ENCODE results near the gene PLK1.
"Not testable (repeated sequence)": the region's sequence is repeated elsewhere in the genome, so short reads cannot be mapped to it uniquely, and the experiment has no call there.

The PLK1 gene

DNA sequence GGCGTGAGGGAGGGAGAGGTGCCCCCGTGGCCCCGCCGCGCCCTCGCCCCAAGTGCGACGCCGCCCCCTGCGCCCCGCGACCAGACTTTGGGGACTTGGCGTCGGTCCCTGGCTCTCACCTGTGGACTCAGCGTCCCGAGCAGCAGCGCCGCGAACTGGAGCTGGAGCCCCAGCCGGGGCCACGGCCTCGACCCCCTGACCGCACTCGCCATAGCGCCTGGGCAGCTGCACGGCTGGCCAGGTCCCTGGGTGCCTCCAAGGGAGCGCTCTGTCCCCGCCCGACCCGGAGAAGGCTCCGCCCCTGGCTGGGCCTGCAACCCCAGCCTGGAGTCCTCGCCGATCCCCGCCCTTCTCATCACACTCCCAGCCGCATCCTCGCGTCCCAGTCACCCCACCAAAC lies 34.3 kb downstream of the PLK1 start, which contains the start of gene ERN2:
Gene ERN2 (minus strand): TSS at position 247 of the 400 bp plus-strand sequence. CDS start 35 bp downstream, at position 212.
- no peak for DNase-seq

DNA sequence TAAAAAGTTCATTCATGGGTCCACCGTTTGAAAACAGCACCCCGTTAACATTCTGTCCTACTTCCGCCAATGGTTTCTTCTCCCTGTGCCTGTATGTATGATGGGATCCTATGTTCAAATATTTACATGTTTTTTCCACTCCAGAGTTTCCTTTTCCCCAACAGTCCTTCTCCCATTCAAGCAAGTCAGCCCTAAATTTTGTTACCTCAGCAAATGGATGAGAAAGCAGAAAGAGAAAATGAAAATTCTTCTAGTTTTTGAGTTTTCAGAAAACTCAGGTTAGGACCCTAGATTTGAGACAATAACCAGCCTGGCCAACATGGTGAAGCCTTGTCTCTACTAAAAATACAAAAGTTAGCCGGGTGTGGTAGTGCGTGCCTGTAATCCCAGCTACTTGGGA lies 37.8 kb downstream of the PLK1 start:
- no peak for DNase-seq

GRCh38 chr16:23722613-23723240 lies 44.0 kb downstream of the PLK1 start:
- DNase-seq = not testable (repeated sequence)

- no peak for DNase-seq
Observed at GRCh38 chr16:23724096-23724784, 45.6 kb downstream of the PLK1 start.

- no peak for DNase-seq
Observed at GRCh38 chr16:23724785-23725131, 46.1 kb downstream of the PLK1 start.

DNA sequence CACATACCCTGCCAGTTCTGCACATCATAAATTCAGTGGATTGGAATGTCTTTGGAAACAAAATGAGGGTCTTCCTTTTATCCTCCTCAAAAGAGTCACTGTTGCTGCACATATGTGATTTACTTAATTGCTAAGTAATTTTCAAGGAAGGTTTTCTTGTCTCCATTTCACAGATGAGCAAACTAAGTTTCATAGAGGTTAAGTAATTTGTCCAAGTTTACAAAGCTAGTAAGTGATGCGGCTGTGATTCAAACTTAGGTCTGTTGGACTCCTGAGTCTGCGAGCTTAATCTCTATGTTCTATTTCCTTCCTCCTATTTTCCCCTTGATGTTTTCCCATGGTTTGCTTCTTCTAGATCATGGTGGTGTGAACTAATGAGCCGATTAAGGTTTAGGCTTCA lies 48.0 kb downstream of the PLK1 start:
- no peak for DNase-seq

DNA sequence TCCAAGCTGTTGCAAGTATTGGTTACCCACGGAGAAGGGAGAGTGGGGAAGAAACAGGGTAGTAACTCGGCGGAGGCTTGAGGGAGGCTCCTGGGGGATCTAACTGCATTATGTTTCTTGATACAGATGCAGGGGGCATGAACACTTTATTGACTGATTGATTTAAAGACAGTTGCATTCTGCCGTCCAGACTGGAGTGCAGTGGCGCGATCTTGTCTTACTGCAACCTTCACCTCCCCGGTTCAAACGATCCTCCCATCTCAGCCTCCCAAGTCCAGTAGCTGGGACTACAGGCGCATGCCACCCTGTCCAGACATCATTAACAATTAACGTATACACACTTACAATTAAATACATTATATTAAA lies 49.4 kb downstream of the PLK1 start:
- DNase-seq = no peak

DNA sequence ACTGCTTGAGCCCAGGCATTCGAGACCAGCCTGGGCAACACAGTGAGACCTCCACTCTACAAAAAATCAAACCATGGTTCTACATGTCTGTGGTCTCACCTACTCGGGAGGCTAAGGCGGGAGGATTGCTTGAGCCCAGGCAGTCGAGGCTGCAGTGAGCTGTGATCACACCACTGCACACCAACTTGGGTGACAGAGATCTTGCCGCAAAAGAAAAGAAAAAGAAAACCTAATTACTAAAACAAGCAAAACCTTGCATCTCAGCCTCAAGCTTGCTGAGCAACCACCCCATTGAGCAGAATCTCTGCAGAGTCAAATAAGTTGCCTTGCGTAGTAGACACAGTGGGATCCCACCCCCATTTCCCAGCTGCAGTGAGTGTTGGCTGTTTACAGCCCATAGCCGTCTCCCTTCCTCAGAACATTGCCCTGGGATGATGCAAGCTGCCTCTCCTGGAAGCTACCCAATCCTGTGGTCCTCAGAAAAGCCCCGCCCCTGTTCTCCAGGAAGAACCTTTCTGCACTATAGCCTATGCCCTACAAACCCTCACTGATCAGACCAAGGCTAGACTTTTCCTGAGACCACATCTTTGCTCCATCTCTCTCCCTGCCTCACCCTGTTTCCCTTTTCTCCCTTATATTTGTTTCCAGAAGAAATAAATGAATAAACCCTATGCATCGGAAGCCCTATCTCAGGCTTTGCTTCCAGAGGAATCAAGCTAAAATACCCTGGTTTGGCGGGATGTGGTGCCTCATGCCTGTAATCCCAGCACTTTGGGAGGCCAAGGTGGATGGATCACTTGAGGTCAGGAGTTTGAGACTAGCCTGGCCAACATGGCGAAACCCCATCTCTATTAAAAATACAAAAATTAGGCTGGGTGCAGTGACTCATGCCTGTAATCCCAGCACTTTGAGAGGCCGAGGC lies 51.1 kb downstream of the PLK1 start:
- no peak for DNase-seq

- no peak for DNase-seq
Observed at GRCh38 chr16:23734176-23734893, 55.6 kb downstream of the PLK1 start.

GRCh38 chr16:23737423-23738028 lies 58.8 kb downstream of the PLK1 start:
- DNase-seq = not testable (repeated sequence)

DNA sequence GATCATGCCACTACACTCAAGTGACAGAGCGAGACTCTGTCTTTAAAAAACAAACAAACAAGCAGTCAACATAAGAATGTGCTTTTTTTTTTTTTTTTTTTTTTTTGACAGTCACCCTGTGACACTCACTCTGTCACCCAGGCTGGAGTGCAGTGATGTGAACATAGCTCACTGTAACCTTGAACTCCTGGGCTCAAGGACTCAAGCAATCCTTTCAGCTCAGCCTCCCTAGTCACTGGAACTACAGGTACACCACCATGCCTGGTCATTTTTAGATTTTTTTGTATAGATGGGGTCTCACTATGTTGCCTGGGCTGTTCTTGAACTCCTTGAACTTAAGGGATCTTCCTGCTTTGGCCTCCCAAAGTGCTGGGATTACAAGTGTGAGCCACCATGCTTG lies 60.8 kb downstream of the PLK1 start:
- DNase-seq = no peak

Data from femur (tissue), 1 donor.